Suprapubic skin (tissue), 4 donors: Measurements from ENCODE around the gene MRM2.

Experiments
- CTCF ChIP-seq, 2 donors: fragments of 200-600 bp in 1 of 2; fragments of 450-650 bp in 1 of 2; sonication (generic) in 1 of 2; IDR thresholded peaks; one replicate each; pipeline ENCODE4 v1.5.1; 2016 to 2019; ENCODE audit warnings: antibody characterized with exemption in 2 of 2, mild to moderate bottlenecking in 1 of 2, moderate library complexity in 1 of 2
- EP300 ChIP-seq: sonication (generic); formaldehyde crosslinking; IDR thresholded peaks from one replicate; pipeline ENCODE4 v1.6.1; 2017; ENCODE audit warnings: antibody characterized with exemption
- POLR2AphosphoS5 ChIP-seq, 3 donors: sonication (generic); formaldehyde crosslinking; IDR thresholded peaks; one replicate each; pipeline ENCODE4 v1.6.1; 2017; ENCODE audit warnings: antibody characterized with exemption in 3 of 3

DNA sequence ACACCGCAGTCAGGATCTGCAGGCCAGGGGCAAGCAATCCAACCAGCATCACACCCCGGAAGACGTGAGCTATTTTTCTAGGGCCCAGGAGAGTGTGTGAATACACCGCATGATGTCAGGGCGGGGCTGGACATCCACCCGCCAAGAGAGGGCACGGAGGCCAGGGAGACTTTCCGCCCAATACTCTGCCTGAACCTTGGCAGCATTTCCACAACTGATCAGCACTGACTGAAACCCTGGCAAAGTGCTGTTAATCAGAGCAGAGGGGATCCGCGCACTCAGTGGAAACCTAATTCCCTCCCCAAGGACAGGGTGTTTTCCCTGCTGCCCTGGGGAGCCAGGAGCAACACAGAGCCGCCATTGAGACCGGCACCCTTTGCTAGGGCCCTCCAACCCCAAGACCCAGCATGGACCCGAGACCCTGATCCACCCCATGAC, 17.5 kb downstream of the MRM2 start:
- no peak for TF ChIP-seq EP300
- TF ChIP-seq POLR2AphosphoS5 (IDR thresholded peaks at IDR 0.05) = no peak
- TF ChIP-seq CTCF (IDR thresholded peaks at IDR 0.05) = no peak
